Ishikawa (cell line): ENCODE data around the gene ZSCAN18.

Experiments used
- CEBPB ChIP-seq: IDR thresholded peaks from 2 replicates; pipeline ENCODE4 v1.6.1; 2012
- CREB1 ChIP-seq: IDR thresholded peaks from 2 replicates; pipeline ENCODE4 v1.6.1; 2012; ENCODE audit warnings: low read depth
- EGR1 ChIP-seq: IDR thresholded peaks from 2 replicates; pipeline ENCODE4 v1.6.1; 2012
- EP300 ChIP-seq: IDR thresholded peaks from 2 replicates; pipeline ENCODE4 v1.6.1; 2012; ENCODE audit warnings: borderline replicate concordance
- FOXM1 ChIP-seq: IDR thresholded peaks from 2 replicates; pipeline ENCODE4 v1.6.1; 2012; ENCODE audit warnings: low read depth, borderline replicate concordance
- MAX ChIP-seq: IDR thresholded peaks from 2 replicates; pipeline ENCODE4 v1.6.1; 2012
- NFIC ChIP-seq: IDR thresholded peaks from 2 replicates; pipeline ENCODE4 v1.6.1; 2012
- RAD21 ChIP-seq: IDR thresholded peaks from 2 replicates; pipeline ENCODE4 v1.6.1; 2012; ENCODE audit warnings: low read depth
- REST ChIP-seq: IDR thresholded peaks from 2 replicates; pipeline ENCODE4 v1.6.1; 2012; ENCODE audit warnings: low read depth, mild to moderate bottlenecking
- TAF1 ChIP-seq: IDR thresholded peaks from 2 replicates; pipeline ENCODE4 v1.6.1; 2012; ENCODE audit warnings: low read depth, mild to moderate bottlenecking
- TCF12 ChIP-seq: IDR thresholded peaks from 2 replicates; pipeline ENCODE4 v1.6.1; 2012; ENCODE audit warnings: low read depth
- TEAD4 ChIP-seq: IDR thresholded peaks from 2 replicates; pipeline ENCODE4 v1.6.1; 2012
- USF1 ChIP-seq: IDR thresholded peaks from 2 replicates; pipeline ENCODE4 v1.6.1; 2012
- YY1 ChIP-seq: IDR thresholded peaks from 2 replicates; pipeline ENCODE4 v1.6.1; 2012; ENCODE audit warnings: low read depth
- ZBTB7A ChIP-seq: IDR thresholded peaks from 2 replicates; pipeline ENCODE4 v1.6.1; 2012; ENCODE audit warnings: low read depth

ZSCAN18 gene

GRCh38 chr19:58123354-58123753 lies 25.3 kb upstream of the ZSCAN18 start:
- no peak for TF ChIP-seq CEBPB
- TF ChIP-seq FOXM1 = no peak
- TF ChIP-seq RAD21 = no peak
- TF ChIP-seq CREB1 = no peak
- no peak for TF ChIP-seq NFIC
- TF ChIP-seq TAF1 = no peak
- TF ChIP-seq ZBTB7A = no peak
- no peak for TF ChIP-seq MAX
- TF ChIP-seq REST = no peak
- no peak for TF ChIP-seq EGR1
- no peak for TF ChIP-seq TEAD4
- TF ChIP-seq USF1 = no peak
- no peak for TF ChIP-seq EP300
- TF ChIP-seq TCF12 = no peak
- TF ChIP-seq YY1 = no peak

- TF ChIP-seq EGR1 = no peak
- no peak for TF ChIP-seq NFIC
- TF ChIP-seq YY1 = no peak
- TF ChIP-seq MAX = no peak
- no peak for TF ChIP-seq TEAD4
- no peak for TF ChIP-seq FOXM1
- no peak for TF ChIP-seq RAD21
- no peak for TF ChIP-seq USF1
- TF ChIP-seq REST = no peak
- TF ChIP-seq TCF12 = no peak
- TF ChIP-seq TAF1 = no peak
- TF ChIP-seq CREB1 = no peak
- TF ChIP-seq ZBTB7A = no peak
Observed at GRCh38 chr19:58118979-58119733, 21.1 kb upstream of the ZSCAN18 start.

- no peak for TF ChIP-seq FOXM1
- TF ChIP-seq TCF12 = no peak
- no peak for TF ChIP-seq CREB1
- TF ChIP-seq CEBPB = no peak
- TF ChIP-seq REST = no peak
- no peak for TF ChIP-seq NFIC
- no peak for TF ChIP-seq YY1
- TF ChIP-seq MAX = no peak
- TF ChIP-seq USF1 = no peak
- TF ChIP-seq EGR1 = no peak
- TF ChIP-seq RAD21 = no peak
- TF ChIP-seq ZBTB7A = no peak
- no peak for TF ChIP-seq TEAD4
- no peak for TF ChIP-seq TAF1
- no peak for TF ChIP-seq EP300
Observed at GRCh38 chr19:58117841-58118575, 20.0 kb upstream of the ZSCAN18 start.
